CD4-positive, alpha-beta T cell treated with Interleukin-4 for 4 hours (primary cell): ENCODE measurements around the gene FPR3.
"Not testable (repeated sequence)": the region's sequence is repeated elsewhere in the genome, so short reads cannot be mapped to it uniquely, and the experiment has no call there.

Experiments
- DNase-seq: peaks from one replicate; pipeline ENCODE4 v3.0.0-alpha.2; 2020

Gene FPR3, protein sequence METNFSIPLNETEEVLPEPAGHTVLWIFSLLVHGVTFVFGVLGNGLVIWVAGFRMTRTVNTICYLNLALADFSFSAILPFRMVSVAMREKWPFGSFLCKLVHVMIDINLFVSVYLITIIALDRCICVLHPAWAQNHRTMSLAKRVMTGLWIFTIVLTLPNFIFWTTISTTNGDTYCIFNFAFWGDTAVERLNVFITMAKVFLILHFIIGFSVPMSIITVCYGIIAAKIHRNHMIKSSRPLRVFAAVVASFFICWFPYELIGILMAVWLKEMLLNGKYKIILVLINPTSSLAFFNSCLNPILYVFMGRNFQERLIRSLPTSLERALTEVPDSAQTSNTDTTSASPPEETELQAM

DNA sequence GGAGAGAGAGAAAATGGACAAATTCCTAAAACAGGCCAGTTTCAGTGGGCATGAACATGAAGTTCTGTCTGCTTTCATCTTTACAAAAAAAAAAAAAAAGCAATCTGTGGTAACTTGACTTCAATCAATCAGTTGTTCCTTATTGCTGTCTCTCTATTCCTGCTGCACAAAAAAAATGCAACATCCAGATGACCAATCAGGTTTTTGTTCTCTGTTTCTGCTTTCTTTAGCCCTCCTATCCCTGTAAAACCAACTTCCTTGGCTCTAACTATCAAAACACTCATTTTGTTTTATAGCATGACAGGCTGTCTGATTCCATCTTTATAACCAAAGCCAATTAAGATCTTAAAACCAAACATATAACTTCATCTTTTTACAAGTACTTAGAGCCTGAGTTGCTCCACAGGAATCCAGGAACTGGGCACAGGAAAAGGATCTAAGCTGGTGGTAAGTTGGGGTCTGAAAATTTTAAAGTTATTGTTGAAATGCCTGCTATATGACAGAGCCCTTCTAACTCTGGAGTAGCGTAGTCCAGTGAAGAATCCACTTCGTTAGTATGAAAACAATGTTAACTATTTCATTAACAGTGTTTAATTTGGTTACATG is at the start of gene FPR3:
Gene FPR3 (plus strand): TSS at position 273 of the 606 bp plus-strand sequence. CDS start 28,592 bp downstream, outside the sequence.
- no peak for DNase-seq

DNA sequence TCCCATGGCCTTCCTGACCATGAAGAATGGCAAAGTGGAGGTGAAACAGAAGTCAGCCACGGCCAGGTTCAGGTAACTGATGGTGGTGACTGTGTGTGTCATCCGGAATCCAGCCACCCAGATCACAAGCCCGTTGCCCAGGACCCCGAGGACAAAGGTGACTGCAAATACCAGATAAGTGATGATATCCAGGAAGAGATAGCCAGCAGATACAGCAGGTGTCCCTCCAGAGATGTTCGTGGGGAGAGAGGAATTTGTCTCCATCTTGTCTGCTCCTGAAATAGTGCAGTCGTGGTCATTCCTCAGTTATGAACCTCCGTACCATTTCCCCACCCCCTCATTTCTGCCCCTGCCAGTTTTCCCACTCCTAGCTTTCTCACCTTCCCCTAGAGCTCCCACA is 48.2 kb upstream of the FPR3 start:
- no peak for DNase-seq

DNA sequence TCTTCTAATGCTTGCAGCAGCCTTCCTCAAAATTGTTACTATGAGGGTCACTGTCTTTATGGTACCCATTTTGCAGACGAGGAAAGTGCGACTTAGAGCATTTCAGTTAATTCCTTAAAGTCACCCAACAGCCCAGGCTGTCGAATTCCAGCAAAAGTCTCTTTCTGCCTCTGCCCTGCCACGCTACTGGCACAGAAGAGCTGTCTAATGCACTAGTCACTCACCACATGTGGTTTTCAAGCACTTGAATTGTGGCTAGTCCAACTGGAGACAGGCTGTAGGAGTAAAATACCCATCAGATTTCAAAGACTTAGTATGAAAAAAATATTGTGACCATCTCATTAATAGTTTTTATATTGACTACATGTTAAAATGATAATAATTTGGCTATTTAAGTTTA is 45.0 kb upstream of the FPR3 start:
- DNase-seq, result no peak

DNA sequence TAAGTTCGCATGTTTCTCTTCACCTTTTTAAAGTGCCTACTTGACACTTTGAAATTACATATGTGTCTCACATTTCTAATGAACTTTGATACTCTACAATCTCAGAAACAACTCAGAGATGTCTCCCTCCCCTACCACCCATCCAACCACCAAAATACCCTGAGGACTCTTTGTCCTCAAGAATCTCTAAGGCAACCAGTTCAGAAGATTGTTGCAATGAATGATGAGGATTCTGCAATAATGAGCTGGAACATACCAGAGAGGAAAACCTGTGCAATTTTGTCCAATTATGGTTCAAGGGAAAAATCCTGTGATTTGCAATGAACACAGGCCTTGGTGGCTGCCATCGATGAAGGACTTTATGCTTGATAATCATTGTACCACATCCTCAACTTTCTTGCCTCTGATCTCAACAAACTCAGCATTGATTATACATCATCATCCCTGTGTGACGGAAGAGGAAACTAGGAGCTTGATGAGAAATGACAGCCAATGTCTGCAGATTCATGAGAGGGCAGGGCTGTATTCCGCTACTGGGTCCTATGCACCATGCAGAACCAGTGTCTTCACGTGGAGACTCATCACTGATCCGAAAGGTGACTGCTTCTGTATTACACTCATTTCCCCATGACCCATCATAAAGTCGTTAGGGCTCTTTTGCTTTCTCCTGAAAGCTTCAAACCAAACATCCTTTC is 44.4 kb upstream of the FPR3 start:
- DNase-seq, result no peak

GRCh38 chr19:51751655-51752054 is 43.3 kb upstream of the FPR3 start, which contains the start of gene FPR1:
TSS of gene FPR1 (minus strand) at chr19:51751878. CDS start at chr19:51746994, 4,884 bp downstream.
- no peak for DNase-seq

GRCh38 chr19:51754109-51754508 is 40.8 kb upstream of the FPR3 start:
- DNase-seq, result no peak

- no peak for DNase-seq
Observed at GRCh38 chr19:51754770-51755169, 40.2 kb upstream of the FPR3 start.

DNA sequence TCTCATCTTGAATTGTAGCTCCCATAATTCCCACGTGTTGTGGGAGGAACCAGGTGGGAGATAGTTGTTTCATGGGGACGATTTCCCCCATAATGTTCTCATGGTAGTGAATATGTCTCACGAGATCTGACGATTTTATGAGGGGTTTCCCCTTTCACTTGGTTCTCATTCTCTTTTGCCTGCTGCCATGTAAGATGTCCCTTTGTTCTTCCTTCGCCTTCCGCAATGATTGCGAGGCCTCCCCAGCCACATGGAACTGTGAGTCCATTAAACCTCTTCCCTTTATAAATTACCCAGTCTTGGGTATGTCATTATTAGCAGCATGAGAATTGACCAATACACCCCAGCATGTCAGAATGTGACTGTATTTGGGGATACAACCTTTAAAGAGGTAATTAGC is 39.4 kb upstream of the FPR3 start:
- no peak for DNase-seq

DNA sequence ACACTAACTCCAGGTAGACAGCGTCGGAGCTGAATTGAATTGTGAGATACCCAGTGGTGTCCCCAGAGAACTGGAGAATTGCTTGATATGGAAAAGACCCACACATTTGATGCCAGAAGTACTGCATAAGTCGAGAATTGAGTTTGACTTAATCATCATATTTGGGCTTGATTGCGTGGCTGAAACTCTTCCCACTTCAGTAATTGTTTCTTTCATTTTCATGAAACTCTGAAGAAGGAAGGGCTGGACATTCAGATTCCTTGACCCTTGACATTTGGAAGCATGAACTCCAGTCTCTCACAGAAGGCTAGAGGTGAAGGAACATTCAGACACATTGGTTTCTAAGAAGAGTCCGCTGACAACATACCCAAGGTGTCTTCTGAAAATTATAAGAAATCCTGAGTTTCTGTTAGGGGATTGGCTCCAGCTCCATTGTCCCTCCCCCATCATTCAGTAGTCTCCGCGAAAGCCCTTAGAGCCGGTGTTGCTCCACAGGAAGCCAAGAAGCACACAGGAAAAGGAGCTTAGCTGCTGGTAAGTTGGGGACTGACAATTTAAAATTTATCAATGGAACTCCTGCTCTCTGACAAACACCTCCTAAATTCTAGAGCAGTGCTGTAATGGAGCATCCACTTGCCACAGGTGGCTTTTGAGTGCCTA is 34.1 kb upstream of the FPR3 start, which contains the start of gene FPR2:
Gene FPR2 (plus strand): TSS at position 484 of the 660 bp plus-strand sequence. CDS start 7,479 bp downstream, outside the sequence.
- no peak for DNase-seq

DNA sequence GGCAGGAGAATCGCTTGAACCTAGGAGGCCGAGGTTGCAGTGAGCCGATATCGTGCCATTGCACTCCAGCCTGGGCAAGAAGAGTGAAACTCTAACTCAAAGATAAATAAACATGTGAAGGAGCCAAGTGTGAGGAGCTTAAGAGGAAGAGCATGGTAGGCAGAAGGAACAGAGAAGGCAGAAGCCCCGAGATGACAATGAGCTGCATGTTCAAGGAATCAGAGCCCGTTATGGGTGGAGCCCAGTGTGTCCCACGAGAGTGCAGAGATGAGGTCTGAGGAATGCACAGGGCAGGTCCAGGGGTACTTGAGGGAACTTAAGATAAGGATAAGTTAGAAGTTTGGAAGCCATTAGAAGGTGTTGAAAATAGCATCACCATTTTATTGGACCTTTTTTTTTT is 33.3 kb upstream of the FPR3 start:
- DNase-seq, result no peak

DNA sequence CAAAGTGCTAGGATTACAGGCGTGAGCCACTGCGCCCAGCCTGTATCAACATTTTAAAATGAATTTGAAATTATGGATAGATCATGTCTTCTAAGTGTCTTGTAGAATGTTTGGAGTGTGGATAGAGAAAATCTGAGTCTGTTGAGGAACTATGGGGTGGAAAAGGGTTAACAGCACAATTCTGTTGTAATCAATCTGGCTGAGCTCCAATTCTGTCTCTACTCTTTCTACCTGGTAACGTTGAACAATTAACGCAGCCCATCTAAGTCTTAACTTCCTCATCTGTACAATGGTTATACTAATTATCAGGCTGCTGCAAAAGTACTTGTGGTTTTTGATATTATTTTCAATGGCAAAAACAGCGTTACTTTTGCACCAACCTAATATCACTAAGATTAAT is 29.9 kb upstream of the FPR3 start:
- no peak for DNase-seq

GRCh38 chr19:51766461-51766860 is 28.5 kb upstream of the FPR3 start:
- DNase-seq, result no peak

DNA sequence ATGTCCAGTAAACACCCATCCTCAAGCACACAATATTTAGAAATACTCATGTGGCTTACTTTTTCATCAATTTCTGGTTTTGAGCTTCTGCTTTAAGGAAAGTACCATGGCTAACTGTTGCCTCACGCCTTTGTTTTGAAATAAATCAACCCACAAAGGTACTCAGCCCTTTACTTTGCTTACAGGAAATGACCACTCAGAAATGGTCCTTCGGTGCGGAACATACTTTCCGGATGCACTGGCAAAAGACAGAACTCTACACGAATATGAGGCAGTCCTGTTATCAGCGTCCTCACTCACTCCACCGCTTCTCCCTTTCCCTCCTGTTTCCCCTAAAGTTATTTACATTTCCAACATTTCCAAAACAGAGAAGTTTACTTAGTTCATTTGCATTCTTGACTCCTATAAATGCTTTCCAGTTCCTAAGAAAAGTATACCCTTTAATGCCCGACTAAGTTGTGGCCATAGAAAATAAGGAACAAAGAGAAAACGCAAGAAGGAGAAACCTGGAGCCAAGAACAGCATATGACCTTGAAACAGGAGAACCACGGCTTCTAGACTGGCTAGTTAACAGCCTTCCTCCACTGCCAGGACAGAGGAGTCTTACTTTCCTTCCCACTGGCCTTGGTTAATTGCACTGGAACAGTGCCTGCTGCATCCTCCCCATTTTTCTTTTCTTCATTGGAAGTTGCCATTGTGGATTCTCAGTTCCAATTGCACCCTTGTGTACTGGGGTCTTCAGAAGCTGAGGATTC is 23.4 kb upstream of the FPR3 start:
- no peak for DNase-seq

- DNase-seq, result no peak
Observed at GRCh38 chr19:51772977-51773376, 22.0 kb upstream of the FPR3 start.

DNA sequence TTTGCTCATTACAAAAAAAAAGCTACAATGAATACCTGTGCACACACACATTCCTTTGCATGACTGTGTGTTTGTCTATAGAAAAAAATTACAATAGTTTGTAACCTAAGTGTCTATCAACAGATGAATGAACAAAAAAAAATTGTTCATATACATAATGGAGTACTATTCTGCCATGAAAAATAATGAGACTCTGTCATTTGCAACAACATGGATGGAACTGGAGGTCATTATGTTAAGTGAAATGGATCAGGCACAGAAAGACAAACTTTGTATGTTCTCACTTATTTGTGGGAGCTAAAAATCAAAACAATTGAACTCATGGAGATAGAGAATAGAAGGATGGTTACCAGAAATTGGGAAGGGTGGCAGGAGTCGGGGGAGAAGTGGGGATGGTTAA is 18.4 kb upstream of the FPR3 start:
- not testable (repeated sequence) for DNase-seq

DNA sequence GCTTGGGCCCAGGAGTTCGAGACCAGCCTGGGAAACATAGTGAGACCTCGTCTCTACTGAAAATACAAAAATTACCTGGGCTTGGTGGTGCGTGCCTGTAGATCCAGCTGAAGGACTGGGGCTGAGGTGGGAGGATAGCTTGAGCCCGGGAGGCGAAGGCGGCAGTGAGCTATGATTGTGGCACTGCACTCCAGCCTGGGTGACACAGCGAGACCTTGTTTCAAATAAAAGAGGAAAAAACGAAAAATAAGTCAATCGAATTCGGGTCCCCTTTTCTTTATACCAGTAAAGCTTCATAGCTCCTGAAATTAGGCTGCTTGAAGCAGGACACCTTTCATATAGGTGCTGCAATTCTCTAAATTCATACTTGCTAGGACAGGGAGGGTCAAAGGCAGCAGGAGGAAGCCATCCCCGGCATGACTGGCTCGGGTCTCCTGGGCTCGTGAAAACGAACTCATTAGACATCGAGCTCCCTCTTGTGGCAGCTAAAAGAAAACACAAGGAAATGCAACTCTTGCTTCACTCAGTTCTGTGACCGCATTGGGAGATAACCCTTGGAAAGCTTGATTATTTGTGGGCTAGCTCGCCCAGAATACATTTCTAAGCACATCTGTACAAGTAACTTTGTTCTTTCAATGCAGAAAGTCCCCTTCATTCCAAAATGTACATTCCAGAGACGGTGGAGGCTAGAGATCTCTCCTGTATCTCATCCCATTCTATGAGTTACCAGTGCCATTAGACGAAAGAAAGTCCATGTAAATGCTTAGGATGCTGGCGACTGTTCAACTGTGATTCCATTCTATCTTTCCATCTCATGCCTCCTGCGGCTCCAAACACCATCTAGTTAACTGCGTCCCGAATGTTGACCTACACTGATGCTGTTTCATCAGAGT is 17.1 kb upstream of the FPR3 start:
- DNase-seq, result peak; percentile 42

DNA sequence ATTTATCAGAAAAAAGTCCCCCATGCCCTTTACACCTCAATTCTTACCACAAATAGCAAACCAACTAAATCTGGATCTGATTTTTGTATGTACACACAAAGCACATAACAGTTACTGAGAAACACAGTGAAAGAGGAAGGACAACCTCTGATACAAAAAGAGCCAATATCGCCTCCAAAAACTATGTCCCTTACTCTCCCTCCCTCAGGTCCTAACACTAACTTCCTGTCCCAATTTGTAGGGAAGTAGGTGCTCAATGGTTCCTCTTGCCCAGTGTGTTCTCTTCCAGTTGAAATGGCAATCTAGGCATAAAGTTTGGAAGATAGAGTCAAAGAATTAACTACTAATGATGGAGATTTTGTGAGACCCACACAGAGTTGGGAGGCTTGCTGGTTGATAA is 15.8 kb upstream of the FPR3 start:
- DNase-seq, result no peak

DNA sequence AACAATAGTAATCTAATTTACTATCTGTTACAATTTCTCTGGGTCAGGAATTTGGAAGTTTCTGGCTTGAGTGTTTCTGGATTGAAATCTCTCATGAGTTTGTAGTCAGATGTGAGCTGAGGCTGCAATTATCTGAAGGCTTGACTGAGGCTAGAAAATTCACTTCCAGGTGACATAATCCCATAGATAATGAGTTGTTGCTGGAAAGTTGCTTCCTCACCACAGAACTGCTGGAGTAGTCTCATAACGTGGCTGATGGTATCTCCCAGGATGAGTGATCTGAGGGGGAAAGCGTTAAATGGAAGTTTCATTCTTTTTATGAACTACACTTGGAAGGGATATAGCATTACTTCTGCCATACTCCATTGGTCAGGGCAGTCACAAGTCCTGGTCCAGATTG is 15.3 kb upstream of the FPR3 start:
- DNase-seq, result no peak

DNA sequence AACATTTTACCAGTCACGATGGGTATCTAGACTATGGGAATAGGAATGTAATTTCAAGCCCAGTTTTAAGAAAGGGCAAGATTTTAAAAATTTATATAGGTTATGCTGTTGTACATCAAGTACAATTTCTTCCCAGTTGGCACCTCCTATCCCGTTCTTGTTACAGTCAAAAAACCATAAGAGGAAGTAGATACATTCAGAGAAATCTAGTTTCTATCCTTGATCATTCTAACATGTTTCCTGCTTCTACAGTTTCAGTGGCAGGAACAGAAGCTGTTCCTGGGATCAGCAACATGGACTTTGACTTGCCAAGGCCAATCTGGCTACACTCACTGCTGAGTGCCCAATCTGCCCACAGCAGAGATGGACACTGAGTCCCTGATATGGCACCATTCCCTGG is 14.7 kb upstream of the FPR3 start:
- no peak for DNase-seq

DNA sequence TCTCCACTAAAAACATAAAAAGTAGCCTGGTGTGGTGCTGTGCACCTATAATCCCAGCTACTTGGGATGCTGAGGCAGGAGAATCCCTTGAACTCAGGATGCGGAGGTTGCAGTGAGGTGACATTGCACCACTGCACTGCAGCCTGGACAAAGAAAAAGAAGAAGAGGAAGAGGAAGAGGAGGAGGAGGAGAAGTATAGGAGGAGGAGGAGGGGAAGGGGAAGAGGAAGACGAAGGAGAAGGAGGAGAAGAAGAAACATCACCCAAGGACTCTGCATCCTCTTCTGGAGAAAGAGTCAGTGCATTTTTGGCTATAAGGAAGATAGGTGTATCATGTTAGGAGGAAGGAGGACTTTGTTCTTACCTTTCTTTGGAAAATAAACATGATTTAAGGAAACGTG is 13.0 kb upstream of the FPR3 start:
- no peak for DNase-seq

DNA sequence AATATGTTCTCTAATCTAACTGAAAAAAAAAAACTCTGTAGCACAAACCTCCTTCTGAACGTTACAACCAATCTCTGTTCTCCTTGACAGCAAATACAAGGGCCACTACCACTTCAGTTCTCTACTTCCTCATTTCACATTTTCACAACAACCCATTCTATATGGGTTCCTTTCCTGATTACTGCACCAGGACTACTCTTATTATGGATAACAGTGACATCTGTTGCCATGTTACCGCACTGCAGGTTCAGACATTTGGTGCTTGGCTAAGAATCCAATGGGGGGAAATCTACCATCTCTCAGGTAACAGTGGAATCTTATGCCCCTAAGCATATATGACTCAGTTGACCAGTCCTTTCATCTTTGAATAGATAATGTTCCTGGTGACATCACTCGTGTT is 11.6 kb upstream of the FPR3 start:
- no peak for DNase-seq
